Right lobe of liver (tissue), 4 donors: ENCODE data around the gene HSD3B1.
"Not testable (repeated sequence)": the region's sequence is repeated elsewhere in the genome, so short reads cannot be mapped to it uniquely, and the experiment has no call there.

Experiments
- POLR2A ChIP-seq: fragments of 450-650 bp; IDR thresholded peaks from one replicate; pipeline ENCODE4 v1.6.1; 2017; ENCODE audit warnings: antibody characterized with exemption, mild to moderate bottlenecking
- TF ChIP-seq, protein P1 (sequence below), 4 donors: fragments of 200-600 bp in 3 of 4; fragments of 450-650 bp in 1 of 4; IDR thresholded peaks; one replicate each; pipeline versions ENCODE4 v1.5.1 to v1.8.0; 2016 to 2022; ENCODE audit warnings: antibody characterized with exemption in 4 of 4, mild to moderate bottlenecking in 2 of 4
- donor health status: DM: no; HTN: no; CAD: no.
- donor health status: DM: no; HTN: no; CAD: no.
- donor health status: DM: no; HTN: yes; CAD: no.

DNA sequence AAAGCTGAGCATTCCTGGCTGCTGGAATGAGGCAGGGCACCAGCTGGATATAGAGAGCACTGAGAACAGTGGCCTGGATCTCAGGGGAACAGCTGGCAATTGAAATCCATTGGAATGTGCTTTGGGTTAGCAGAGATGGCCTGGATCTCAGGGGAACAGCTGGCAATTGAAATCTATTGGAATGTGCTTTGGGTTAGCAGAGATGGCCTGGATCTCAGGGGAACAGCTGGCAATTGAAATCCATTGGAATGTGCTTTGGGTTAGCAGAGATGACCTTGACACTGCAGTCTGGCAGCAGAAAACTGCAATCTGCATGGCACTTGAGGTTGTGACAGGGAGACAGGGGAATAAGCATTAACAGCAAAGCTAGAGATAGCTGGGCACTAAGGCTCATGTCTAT, 10.7 kb downstream of the HSD3B1 start:
- TF ChIP-seq, protein P1, sequence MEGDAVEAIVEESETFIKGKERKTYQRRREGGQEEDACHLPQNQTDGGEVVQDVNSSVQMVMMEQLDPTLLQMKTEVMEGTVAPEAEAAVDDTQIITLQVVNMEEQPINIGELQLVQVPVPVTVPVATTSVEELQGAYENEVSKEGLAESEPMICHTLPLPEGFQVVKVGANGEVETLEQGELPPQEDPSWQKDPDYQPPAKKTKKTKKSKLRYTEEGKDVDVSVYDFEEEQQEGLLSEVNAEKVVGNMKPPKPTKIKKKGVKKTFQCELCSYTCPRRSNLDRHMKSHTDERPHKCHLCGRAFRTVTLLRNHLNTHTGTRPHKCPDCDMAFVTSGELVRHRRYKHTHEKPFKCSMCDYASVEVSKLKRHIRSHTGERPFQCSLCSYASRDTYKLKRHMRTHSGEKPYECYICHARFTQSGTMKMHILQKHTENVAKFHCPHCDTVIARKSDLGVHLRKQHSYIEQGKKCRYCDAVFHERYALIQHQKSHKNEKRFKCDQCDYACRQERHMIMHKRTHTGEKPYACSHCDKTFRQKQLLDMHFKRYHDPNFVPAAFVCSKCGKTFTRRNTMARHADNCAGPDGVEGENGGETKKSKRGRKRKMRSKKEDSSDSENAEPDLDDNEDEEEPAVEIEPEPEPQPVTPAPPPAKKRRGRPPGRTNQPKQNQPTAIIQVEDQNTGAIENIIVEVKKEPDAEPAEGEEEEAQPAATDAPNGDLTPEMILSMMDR (IDR thresholded peaks at IDR 0.05), result not testable (repeated sequence)
- TF ChIP-seq POLR2A, result not testable (repeated sequence)
